ENCODE results near the gene ANTXR1. TPM values are rescaled to one million over a fixed set of nuclear protein-coding genes. Genes with fewer than 3 reads are reported as not detected.

The ANTXR1 gene
- total RNA-seq, 4 donors from 2014 or later, result 7.1 to 101 (median 15.8) TPM

- no peak for TF ChIP-seq EP300 (IDR thresholded peaks at IDR 0.05; ENCODE audit: low read depth)
- TF ChIP-seq POLR2A (IDR thresholded peaks at IDR 0.05), result no peak
- TF ChIP-seq CTCF (IDR thresholded peaks at IDR 0.05), result no peak
- no peak for TF ChIP-seq POLR2AphosphoS5 (IDR thresholded peaks at IDR 0.05)
- Histone ChIP-seq H3K27me3 (no peaks in the 10 kb centered on the region), H3K27ac (no peak overlapping the region), H3K4me3 (no peak overlapping the region), H3K9me3 (no peaks in the 10 kb centered on the region), H3K4me1 (no peaks in the 10 kb centered on the region), H3K36me3 (no peaks in the 10 kb centered on the region)
- 57 to 61% methylated on average over 4 to 5 of the region's 5 CpGs for WGBS, 2 donors (ENCODE audit: low coverage in 1 of 2)
- no peak for DNase-seq
- intact Hi-C loops (cut with DNase I; ENCODE audit: low total_unique reads), result no loop called here
- in situ Hi-C loops (cut with MboI; ENCODE audit: low pct_ligation_motif_present in 1 of 4, low pct_unique_long_range_greater_than_20kb in 1 of 4, low sequenced_read_pairs in 3 of 4), result no loop called here
These were observed 265.4 kb downstream of the ANTXR1 start for GRCh38 chr2:69278366-69278765.

- Histone ChIP-seq H3K4me1 (no peaks in the 10 kb centered on the region), H3K4me3 (no peak overlapping the region), H3K27me3 (no peaks in the 10 kb centered on the region), H3K9me3 (no peaks in the 10 kb centered on the region), H3K36me3 (no peaks in the 10 kb centered on the region), H3K27ac (no peak overlapping the region)
- in situ Hi-C loops (cut with MboI; ENCODE audit: low pct_ligation_motif_present in 1 of 4, low pct_unique_long_range_greater_than_20kb in 1 of 4, low sequenced_read_pairs in 3 of 4), result no loop called here
- TF ChIP-seq EP300 (IDR thresholded peaks at IDR 0.05; ENCODE audit: low read depth) (no peak), POLR2AphosphoS5 (IDR thresholded peaks at IDR 0.05) (no peak), POLR2A (IDR thresholded peaks at IDR 0.05) (no peak), CTCF (IDR thresholded peaks at IDR 0.05) (no peak)
- intact Hi-C loops (cut with DNase I; ENCODE audit: low total_unique reads), result no loop called here
- DNase-seq, result no peak
- 87 to 95% methylated on average over 2 of the region's 2 CpGs for WGBS, 2 donors (ENCODE audit: low coverage in 1 of 2)
These were observed 266.2 kb downstream of the ANTXR1 start for GRCh38 chr2:69279211-69279610.

DNA sequence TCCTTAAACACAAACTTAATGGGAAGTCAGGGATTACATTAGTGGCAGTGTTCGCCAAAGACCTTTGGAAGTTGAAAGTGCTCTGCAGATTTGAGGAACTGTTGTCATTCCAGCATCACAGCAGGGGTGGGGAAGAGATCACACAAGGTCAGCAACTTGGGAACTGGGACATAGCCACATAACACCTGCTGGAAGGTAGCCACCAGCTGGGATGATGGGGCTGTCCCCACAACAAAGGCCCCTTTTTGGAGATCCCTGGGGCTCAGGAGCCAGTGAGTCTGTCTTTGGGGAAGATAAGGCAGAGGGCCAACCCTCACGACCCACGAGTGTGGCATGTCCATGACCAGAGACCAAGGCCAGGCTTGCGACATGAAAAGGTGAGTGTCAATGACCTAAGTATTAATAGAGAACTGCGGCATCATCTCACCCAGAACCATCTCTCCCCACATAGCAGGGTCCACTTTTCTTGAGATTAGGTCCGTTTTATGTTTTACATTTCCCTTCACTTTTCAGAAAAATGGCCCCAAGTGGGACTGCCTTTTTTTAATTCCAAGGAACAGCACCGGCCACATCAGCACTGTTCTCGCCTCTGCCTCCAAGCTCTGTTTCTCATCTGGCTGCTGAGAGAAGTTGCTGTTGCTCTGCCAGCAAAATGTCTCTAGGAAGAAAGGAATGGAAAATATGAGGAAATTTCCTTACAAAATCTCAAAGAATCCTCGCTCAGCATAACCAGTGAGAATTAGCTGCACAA is 267.1 kb downstream of the ANTXR1 start:
- H3K4me3 ChIP-seq, result no peak overlapping the region

More for the DNA sequence above, 267.1 kb downstream of the ANTXR1 start:
- in situ Hi-C loops (cut with MboI; ENCODE audit: low pct_ligation_motif_present in 1 of 4, low pct_unique_long_range_greater_than_20kb in 1 of 4, low sequenced_read_pairs in 3 of 4) (no loop called here), intact Hi-C loops (cut with DNase I; ENCODE audit: low total_unique reads) (no loop called here)
- H3K27me3 ChIP-seq, result no peaks in the 10 kb centered on the region
- TF ChIP-seq POLR2AphosphoS5 (IDR thresholded peaks at IDR 0.05), result no peak
- no peak for TF ChIP-seq POLR2A (IDR thresholded peaks at IDR 0.05)
- TF ChIP-seq EP300 (IDR thresholded peaks at IDR 0.05; ENCODE audit: low read depth), result no peak
- TF ChIP-seq CTCF (IDR thresholded peaks at IDR 0.05), result no peak
- H3K27ac ChIP-seq, result no peak overlapping the region
- DNase-seq, result no peak
- H3K4me1 ChIP-seq, result no peaks in the 10 kb centered on the region
- no peaks in the 10 kb centered on the region for H3K9me3 ChIP-seq
- no peaks in the 10 kb centered on the region for H3K36me3 ChIP-seq
- WGBS, 2 donors (ENCODE audit: low coverage in 1 of 2), result 69 to 81% methylated on average over 2 to 9 of the region's 9 CpGs
